HG03432 (cell line): ENCODE results near the gene TNFRSF6B.

Experiments used
- ATAC-seq: cut with Tn5 transposase; IDR thresholded peaks from one replicate; pipeline ENCODE4 v1.9.1; 2021; ENCODE audit warnings: mild to moderate bottlenecking, moderate library complexity; ENCODE audit not compliant: unreplicated experiment

Gene TNFRSF6B

DNA sequence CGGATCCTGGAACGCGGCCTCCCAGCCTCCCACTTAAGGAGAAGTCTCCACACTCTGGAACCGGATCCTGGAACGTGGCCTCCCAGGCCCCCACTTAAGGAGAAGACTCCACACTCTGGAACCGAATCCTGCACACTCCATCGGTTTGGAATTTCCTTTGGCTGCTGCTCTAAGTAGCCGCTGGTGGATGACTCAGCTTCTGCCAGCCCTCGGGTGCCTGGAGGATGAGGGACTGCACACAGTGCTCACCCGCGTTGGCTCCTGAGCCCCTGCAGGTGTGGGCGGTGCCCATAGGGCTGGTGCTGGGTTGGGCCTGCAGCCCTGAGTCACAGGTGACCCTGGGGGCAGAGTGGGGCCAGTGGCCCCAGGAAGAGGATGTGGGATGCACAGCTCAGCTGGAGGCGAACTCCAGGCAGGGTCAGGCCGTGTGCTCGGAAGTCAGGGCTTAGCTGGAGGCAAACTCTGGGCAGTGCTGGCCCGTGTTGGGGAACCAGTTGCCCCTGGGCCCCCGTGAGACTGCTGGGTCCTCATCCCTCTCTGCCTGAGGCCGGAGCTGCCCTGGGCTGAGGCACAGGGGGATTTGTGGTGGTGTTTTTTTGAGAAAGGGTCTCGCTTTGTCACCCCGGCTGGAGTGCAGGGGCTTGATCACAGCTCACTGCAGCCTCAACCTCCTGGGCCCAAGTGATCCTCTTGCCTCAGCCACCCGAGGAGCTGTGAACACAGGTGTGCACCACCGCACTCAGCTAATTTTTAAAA is 13.9 kb upstream of the TNFRSF6B start:
- no peak for ATAC-seq

- no peak for ATAC-seq
Observed at GRCh38 chr20:63685269-63686026, 11.0 kb upstream of the TNFRSF6B start.

GRCh38 chr20:63686094-63686491 is 10.4 kb upstream of the TNFRSF6B start:
- ATAC-seq: no peak

DNA sequence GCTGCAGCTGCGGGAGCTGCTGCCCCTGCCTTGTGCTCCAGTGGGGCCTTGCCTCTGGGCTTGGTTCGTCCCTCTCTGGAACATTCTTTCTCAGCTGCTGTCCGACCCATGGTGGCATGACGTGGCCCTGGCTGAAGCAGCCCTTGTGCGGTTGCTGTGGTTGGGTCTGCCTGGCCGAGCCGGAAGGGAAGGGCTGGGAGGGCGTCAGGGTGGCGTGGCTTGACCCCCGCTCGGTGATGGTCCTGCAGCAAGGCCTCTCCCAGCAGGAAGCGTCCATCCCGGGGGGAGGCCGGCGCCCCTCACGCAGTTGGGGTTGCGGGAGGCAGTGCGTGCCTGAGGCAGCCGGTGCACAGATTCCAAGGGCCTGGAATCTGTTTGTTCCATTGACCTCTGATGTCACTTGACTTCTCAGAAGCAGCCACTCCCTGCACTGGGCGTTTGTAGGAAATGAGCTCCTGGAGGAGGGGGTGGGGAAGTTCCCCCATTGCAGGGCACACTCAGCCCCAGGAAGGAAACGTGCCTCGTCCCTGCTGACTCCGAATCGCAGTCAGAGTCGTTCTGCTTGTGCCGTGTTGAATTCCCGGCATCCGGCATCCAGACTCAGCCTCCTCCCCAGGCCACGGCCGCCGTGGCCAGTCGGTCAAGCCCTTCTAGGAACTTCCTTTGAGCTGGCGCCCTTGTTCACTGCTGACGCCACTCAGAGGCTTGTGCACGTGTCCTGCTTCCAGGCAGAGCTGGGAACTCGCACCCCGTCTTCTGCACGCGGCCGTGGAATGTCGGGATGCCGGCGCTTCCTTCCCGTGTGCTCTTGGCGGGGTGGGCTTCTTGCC is 9.7 kb upstream of the TNFRSF6B start:
- ATAC-seq: no peak

- ATAC-seq: no peak
Observed at GRCh38 chr20:63687419-63688178, 8.9 kb upstream of the TNFRSF6B start.

GRCh38 chr20:63688228-63689045 is 8.0 kb upstream of the TNFRSF6B start:
- no peak for ATAC-seq

DNA sequence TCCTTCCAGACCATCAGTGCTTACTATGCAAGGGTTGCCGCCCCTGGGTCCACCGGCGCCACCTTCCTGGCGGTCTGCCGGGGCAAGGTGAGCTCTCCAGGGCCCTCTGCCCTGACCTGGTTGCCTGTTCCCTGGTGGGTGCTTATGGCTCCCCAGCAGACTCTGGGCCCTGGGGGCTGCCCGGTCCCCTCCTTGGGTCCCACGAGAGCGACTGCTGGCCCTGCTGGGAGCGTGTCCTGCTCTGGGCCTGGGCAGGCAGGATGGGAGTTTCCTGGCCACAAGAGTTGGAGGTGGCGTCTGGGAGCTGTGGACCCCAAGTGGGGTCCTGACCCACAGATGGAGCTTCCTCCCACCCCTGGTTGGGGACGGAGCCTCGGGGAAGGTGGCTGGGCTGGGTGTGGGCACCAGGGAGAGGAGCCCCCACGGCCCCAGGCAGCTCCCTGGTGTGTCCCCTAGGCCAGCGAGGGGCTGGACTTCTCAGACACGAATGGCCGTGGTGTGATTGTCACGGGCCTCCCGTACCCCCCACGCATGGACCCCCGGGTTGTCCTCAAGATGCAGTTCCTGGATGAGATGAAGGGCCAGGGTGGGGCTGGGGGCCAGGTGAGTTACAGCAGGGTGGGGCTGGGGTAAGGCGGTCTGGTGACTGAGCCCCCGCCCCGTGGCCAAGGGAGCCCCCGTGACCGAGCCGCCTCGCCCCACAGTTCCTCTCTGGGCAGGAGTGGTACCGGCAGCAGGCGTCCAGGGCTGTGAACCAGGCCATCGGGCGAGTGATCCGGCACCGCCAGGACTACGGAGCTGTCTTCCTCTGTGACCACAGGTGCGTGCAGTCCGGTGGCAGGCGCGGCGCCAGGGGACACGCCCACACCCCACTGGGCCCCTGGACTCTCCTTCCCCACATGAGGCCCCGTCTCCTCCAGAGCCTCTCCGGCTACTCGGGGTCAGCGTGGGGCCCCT is 7.1 kb upstream of the TNFRSF6B start:
- no peak for ATAC-seq

GRCh38 chr20:63690003-63690897 is 6.2 kb upstream of the TNFRSF6B start:
- no peak for ATAC-seq

DNA sequence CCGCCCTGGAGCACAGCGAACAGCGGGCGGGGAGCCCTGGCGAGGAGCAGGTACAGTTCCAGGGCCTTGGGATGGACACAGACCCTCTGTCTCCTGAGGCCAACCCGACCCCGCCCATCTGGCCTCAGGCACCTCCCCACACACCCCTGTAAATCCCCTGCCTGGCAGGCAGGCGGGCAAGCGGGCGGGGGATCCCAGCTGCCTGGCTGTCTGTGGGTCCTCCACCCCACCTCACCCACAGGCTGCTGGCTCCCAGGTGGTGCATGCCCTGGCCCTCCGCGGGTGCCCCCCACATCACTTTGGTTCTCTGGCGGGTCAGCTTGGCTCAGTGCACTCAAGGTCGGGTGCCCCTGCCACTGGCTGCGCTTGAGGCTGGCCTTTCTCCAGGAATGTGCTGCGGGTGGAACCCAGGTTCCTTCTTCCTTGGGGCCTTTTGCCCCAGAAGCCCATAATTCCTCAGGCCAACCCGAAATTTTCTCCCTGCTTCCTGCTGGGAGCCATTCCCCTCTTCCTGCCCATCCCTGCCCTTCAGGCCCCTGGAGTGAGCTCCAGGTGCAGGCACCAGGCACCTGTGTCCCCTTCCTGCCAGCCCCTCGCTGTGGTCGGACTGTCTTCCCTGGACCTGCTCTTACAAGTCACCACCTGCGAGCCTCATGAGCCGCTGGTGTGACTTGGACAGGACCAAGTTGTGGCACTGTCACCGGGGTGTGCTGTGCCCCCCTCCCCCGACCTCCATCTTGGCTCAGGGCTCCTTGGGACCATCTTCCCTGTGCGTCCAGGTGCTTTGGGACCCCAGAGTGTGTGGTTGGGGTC is 5.3 kb upstream of the TNFRSF6B start:
- ATAC-seq: no peak

DNA sequence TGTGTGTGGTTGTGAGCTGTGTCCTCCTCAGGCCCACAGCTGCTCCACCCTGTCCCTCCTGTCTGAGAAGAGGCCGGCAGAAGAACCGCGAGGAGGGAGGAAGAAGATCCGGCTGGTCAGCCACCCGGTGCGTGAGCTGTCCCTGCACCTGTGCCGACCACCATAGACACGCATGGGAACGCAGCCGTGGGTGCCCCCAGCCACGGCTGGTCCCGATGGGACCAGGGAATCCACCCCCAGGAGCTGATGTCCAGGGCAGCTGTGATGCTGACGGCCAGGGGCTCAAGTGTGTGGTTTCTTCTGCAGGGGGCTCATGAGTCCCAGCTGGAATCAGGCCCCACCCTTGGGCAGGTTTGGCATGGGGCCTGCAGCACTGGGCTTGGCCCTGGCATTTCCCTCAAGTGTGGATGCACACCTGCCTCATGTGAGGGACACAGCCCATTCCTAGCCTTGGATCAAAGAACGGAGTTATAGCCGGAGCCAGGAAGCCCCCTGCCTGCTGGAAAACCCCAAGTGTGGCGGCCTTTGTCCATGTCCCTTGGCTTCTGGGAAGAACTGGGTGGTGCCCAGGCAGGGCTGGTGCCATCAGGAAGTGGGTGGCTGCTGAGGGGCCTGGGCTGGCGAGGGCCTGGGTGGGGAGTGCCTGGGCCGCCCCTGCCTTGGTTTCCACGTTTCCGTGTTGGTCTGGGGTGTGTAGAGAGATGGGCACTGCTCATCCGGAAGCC is 4.6 kb upstream of the TNFRSF6B start:
- ATAC-seq: no peak

DNA sequence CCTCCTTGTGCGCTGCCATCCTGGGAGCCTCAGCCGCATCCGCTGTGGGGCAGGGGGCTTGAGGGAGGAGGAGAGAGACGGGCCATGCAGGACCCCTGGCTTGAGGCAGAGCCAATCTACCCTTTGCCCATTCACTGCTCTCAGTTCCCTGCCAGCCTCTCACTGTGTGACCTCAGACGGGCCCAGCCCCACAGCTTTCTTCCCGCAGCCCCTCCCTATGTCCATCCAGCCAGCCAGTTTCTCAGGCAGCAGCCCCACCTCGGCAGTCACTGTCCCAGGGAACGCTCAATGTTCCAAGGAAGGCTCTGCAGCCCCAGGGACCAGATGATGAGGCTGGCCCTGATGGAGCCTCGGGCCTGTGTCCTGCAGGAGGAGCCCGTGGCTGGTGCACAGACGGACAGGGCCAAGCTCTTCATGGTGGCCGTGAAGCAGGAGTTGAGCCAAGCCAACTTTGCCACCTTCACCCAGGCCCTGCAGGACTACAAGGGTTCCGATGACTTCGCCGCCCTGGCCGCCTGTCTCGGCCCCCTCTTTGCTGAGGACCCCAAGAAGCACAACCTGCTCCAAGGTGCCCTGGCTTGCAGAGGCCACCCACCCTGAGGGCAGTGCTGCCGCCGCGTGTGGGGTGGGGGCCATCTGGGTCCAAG is 3.9 kb upstream of the TNFRSF6B start:
- no peak for ATAC-seq

DNA sequence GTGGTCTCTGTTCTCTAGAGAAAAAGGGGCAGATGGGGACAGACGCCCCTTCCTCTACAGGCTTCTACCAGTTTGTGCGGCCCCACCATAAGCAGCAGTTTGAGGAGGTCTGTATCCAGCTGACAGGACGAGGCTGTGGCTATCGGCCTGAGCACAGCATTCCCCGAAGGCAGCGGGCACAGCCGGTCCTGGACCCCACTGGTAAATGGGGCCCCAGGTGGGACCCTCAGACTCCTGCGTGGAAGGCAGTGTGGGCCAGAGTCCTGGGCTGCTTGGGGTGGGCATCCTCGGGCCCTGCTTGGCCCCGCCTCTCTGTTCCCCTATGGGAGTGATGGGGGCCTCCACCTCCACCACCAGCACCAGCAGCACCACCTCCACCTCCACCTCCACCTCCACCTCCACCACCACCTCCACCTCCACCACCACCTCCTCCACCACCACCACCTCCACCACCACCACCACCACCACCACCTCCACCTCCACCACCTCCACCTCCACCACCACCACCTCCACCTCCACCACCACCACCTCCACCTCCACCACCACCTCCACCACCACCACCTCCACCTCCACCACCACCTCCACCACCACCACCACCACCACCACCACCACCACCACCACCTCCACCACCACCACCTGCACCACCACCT is 3.2 kb upstream of the TNFRSF6B start:
- no peak for ATAC-seq

GRCh38 chr20:63693733-63694583 is 2.5 kb upstream of the TNFRSF6B start:
- no peak for ATAC-seq
